ENCODE data around the gene KRT20. TPM values are rescaled to one million over a fixed set of nuclear protein-coding genes. Genes with fewer than 3 reads are reported as not detected.

The KRT20 gene
- total RNA-seq, 2 donors from 2014 or later = not detected

- intact Hi-C loops (cut with DNase I) = no loop called here
- DNase-seq = no peak
- peak in 1 of 2 donors; percentile 65 for ATAC-seq
These were observed 56.5 kb downstream of the KRT20 start for GRCh38 chr17:40828454-40829044.

- DNase-seq = no peak
- intact Hi-C loops (cut with DNase I) = no loop called here
- ATAC-seq = peak in 1 of 2 donors; percentile 97
These were observed 57.1 kb downstream of the KRT20 start for GRCh38 chr17:40827746-40828453.

Other genes with a start within 250 kb of the KRT20 start
- 10 to 100 TPM; 62.2 to 68.9 TPM for gene SMARCE1, start 237.4 kb downstream of the KRT20 start, total RNA-seq
- 1 to 10 TPM in 1 of 2 donors, not detected in 1; 1.3 TPM for gene KRT222, start 220.1 kb downstream of the KRT20 start, total RNA-seq
- gene KRT24, start 181.5 kb downstream of the KRT20 start, total RNA-seq = not detected
- gene KRT25, start 129.9 kb downstream of the KRT20 start, total RNA-seq = not detected
- not detected for gene KRT26, start 113.0 kb downstream of the KRT20 start, total RNA-seq
- gene KRT27, start 102.7 kb downstream of the KRT20 start, total RNA-seq = not detected
- gene KRT28, start 85.3 kb downstream of the KRT20 start, total RNA-seq = not detected
- gene KRT10, start 62.6 kb downstream of the KRT20 start, total RNA-seq = 10 to 100 TPM; 57.0 to 68.8 TPM
- not detected for gene KRT12, start 18.0 kb downstream of the KRT20 start, total RNA-seq
- under 1 TPM in 1 of 2 donors, not detected in 1; 0.29 TPM for gene KRT23, start 52.4 kb upstream of the KRT20 start, total RNA-seq
- gene KRT39, start 81.7 kb upstream of the KRT20 start, total RNA-seq = not detected
- gene KRT40, start 99.1 kb upstream of the KRT20 start, total RNA-seq = not detected
- gene KRTAP3-3, start 108.9 kb upstream of the KRT20 start, total RNA-seq = not detected
- gene KRTAP3-2, start 114.7 kb upstream of the KRT20 start, total RNA-seq = not detected
- not detected for gene KRTAP3-1, start 123.9 kb upstream of the KRT20 start, total RNA-seq
- gene KRTAP1-5, start 142.0 kb upstream of the KRT20 start, total RNA-seq = not detected
- not detected for gene KRTAP1-4, start 145.0 kb upstream of the KRT20 start, total RNA-seq
- gene KRTAP1-3, start 149.6 kb upstream of the KRT20 start, total RNA-seq = not detected
- gene KRTAP1-1, start 156.2 kb upstream of the KRT20 start, total RNA-seq = not detected
- gene KRTAP2-1, start 162.1 kb upstream of the KRT20 start, total RNA-seq = not detected
- not detected for gene KRTAP2-2, start 170.0 kb upstream of the KRT20 start, total RNA-seq
- gene KRTAP2-3, start 174.9 kb upstream of the KRT20 start, total RNA-seq = not detected
- not detected for gene KRTAP2-4, start 180.6 kb upstream of the KRT20 start, total RNA-seq
- not detected for gene KRTAP4-7, start 198.9 kb upstream of the KRT20 start, total RNA-seq
- not detected for gene KRTAP4-8, start 212.9 kb upstream of the KRT20 start, total RNA-seq
- gene KRTAP4-16, start 217.0 kb upstream of the KRT20 start, total RNA-seq = not detected
- gene KRTAP4-9, start 220.1 kb upstream of the KRT20 start, total RNA-seq = not detected
- not detected for gene KRTAP4-11, start 233.1 kb upstream of the KRT20 start, total RNA-seq
- not detected for gene KRTAP4-12, start 238.9 kb upstream of the KRT20 start, total RNA-seq